ENCODE data around the gene EPC2.

EPC2 gene, protein sequence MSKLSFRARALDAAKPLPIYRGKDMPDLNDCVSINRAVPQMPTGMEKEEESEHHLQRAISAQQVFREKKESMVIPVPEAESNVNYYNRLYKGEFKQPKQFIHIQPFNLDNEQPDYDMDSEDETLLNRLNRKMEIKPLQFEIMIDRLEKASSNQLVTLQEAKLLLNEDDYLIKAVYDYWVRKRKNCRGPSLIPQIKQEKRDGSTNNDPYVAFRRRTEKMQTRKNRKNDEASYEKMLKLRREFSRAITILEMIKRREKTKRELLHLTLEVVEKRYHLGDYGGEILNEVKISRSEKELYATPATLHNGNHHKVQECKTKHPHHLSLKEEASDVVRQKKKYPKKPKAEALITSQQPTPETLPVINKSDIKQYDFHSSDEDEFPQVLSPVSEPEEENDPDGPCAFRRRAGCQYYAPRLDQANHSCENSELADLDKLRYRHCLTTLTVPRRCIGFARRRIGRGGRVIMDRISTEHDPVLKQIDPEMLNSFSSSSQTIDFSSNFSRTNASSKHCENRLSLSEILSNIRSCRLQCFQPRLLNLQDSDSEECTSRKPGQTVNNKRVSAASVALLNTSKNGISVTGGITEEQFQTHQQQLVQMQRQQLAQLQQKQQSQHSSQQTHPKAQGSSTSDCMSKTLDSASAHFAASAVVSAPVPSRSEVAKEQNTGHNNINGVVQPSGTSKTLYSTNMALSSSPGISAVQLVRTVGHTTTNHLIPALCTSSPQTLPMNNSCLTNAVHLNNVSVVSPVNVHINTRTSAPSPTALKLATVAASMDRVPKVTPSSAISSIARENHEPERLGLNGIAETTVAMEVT

DNA sequence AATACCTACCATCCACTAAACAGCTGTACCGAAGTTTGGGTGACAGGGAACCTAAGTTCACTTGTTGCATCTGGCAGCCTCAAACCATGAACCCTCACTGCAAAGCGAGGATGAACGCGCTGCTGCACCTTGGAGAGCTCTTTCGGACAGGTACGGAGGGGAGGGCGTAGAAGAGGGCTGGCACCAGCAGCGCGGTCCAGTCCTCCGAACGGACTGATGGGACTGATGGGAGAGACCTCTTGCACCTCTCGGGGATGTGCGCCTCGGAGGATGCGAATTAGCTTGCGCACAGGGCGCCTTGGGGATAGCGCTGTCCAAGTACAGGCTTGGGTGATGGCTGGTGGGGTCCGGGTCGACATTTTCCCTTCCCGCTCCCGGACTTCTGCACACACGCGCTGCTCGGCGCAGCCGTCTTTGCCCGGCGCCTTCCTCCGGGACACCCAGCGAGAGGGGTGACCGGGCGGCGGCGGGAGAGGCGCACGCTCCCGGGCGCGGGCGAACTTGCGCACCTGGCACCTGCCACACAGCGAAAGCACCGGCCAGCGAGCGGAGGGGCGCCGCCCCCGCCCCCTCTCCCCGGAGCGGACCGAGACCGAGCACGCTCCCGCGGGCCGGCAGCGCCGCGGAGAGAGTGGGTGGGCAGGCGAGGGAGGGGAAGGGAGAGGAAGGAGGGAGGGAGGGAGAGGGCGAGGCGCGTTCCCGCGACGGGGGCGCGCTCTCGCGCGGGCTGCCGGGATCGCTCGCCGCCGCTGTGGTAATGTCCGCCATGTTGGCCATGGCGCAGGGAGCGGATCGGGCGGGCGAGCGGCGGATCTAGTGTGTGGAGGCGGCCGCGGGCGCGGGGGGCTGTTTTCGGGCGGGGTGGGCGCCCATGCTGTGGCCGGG, at the start of gene EPC2:
TSS of gene EPC2 (plus strand) at position 754 of the 885 bp plus-strand sequence. CDS start 267 bp downstream, outside the sequence.
- peak; percentile 55 to 60 for DNase-seq (ENCODE audit: low read depth in 2 of 2)

DNA sequence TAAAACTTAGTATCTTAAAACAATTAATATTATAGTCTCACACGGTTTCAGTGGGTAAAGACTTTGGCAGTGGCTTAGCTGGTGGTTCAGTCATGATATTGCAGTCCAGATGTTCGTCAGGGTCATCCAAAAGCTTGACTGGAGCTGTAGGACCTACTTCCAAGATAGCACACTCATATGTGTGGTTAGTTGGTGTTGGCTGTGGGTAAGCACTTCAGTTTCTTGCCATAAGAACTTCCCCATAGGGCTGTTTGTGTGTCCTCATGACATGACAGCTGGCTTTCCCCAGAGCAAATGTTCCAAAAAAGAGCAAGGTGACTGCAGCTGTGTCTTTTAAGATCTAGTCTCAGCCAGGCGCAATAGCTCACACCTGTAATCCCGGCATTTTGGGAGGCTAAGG, 48.5 kb upstream of the EPC2 start:
- no peak for DNase-seq (ENCODE audit: low read depth in 2 of 2)

DNA sequence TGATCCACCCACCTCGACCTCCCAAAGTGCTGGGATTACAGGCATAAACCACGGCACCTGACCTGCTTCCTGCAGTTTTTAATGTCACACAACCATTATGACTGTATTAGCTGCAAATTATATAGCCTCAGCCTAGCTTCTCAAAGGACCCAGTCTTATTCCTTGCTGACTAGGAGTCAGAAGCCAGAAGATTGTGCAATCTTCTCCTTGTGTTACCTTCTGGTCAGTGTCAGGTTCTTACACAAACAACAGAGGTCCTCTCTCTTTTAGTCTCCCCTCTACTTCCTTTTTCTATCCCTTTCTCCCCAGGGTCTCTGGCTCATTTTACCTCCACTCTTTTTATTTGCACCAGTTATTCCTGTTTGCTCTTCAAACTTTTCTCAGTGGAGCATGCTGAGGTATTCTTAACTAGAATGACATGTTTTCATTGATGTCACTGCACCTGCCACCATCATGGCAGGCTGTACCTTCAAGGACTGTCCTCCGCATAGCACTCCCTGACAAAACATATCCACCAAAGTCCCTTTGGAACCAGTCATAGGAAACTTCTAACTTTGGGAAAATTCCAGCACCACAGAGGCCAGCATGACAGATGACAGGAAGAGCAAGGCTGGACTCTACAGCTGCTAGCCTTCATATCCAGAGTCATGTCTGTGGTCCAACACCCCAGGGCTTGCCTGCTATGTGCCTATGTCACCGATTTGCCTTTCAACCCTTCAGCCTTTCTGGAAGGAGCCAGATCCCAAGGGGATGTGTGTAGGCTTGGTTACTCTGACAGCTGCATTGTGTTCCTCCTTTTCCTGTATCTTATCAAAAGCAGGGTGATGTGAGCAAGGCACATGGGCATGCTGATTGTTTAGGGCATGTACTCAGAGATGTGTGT, 45.2 kb upstream of the EPC2 start:
- no peak for DNase-seq (ENCODE audit: low read depth in 2 of 2)

DNA sequence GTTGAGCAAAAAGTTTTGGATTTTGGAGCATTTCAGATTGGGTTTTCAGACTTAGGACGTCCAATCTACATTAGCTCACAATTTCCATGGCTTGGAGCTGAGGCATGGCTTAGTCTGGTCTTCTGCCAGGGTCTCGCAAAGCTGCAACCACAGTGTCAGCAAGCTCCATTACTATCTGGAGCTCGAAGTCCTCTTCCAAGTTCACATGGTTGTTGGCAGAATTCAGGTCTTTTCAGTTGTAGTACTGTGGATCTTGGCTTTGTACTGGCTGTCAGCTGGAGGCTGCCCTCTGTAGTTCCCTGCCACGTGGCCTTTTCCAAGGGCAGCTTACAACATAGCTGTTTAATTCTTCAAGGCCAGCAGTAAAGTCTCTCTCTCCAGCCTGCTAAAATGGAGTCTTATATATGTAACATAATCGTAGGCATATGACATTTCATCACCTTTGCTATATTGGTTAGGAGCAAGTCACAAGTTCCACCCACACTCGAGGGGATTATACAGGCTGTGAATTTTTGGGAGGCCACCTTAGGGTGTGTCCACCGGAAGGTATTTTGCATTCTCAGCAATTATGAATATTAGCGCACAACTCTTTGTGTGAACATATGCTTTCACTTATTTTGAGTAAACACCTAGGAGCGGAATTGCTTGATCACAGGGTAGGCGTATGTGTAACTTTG, 41.5 kb upstream of the EPC2 start:
- no peak for DNase-seq (ENCODE audit: low read depth in 2 of 2)

DNA sequence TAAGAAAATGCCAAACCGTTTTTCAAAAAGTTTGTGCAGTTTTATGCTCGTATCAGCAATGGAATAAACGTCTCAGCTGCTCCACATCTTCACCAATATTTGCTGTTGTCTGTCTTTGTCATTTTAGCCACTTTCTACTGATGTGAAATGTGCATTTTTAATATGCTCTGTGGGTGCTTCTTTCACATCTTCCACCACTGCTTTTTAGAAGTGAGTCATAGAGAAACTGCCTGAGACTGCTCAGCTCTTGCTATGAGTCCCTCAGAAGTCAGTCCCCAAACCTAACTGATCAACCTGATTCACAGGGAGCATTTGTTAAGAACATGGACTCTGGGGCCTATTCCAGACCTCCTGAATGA, 41.0 kb upstream of the EPC2 start:
- DNase-seq (ENCODE audit: low read depth in 2 of 2) = no peak

DNA sequence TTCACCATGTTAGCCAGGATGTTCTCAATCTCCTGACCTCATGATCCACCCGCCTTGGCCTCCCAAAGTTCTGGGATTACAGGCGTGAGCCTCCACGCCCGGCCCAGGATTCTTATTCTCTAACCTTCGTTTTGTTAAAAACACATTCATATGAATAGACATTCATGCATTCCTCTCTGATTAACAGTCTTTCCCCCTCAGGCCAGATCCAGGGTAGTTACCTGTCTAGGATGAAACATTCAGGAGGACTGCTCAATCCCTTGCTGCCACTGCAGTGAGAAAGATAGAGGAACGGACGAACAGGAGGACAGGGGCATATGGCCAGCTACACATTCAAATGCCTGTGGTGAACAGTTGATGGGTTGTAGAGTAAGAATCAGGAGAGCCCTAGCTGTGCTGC, 39.6 kb upstream of the EPC2 start:
- DNase-seq (ENCODE audit: low read depth in 2 of 2) = no peak

DNA sequence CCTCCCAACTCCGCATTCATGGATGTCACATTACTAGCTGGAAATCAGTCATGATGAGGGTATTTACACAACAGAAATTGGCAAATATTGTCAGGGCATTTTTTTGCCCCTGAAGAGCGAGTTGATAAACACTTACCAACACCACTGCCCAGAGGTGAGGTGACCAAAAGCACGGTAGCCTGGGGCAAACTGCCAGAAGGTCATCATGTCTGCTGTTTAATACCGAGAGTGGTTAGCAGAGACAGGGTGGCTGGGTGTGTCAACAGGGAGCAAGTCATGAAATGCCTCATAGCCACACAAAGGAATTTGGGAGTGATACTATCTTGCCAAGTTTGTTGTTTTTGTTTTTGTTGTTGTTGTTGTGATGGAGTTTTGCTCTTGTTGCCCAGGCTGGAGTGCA, 37.0 kb upstream of the EPC2 start:
- DNase-seq (ENCODE audit: low read depth in 2 of 2) = no peak

DNA sequence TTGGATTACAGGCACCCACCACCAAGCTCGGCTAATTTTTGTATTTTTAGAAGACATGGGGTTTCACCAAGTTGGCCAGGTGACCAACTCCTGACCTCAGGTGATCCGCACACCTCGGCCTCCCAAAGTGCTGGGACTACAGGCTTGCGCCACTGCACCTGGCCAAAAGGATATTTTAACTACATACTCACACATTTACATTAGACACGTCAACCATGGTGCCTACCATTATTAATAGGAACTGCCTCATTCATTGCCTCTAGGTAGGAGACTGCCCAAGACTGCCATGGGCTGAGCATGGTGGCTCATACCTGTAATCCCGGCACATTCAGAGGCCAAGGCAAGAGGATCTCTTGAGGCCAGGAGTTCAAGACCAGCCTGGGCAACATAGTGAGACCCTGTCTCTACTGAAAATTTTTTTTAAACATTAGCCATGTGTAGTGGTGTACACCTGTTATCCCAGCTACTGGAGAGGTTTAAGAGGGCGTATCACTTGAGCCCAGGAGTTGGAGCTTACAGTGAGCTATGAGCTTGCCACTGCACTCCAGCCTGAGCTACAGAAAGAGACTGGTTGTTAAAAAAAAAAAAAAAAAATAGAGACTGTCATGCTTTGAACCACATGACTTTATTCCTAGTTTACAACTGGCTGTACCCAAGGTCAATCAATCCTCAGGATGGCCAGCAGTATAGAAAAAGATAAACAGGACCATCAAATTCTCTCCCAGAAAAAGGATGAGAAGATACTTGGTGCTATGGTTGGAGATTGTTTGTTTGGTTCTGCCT, 31.1 kb upstream of the EPC2 start:
- no peak for DNase-seq (ENCODE audit: low read depth in 2 of 2)

DNA sequence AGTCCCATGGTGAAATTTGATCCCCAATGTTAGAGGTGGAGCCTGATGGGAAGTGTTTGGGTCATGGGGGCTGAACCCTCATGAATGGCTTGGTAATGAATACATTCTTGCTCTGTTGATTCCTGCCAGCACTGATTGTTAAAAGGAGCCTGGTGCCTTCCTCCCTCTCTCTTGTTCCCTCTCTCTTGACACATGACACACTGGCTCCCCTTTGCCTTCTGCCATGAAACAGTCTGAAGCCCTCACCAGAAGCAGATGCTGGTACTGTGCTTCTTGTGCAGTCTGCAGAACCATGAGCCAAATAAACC, 30.6 kb upstream of the EPC2 start:
- no peak for DNase-seq (ENCODE audit: low read depth in 2 of 2)

DNA sequence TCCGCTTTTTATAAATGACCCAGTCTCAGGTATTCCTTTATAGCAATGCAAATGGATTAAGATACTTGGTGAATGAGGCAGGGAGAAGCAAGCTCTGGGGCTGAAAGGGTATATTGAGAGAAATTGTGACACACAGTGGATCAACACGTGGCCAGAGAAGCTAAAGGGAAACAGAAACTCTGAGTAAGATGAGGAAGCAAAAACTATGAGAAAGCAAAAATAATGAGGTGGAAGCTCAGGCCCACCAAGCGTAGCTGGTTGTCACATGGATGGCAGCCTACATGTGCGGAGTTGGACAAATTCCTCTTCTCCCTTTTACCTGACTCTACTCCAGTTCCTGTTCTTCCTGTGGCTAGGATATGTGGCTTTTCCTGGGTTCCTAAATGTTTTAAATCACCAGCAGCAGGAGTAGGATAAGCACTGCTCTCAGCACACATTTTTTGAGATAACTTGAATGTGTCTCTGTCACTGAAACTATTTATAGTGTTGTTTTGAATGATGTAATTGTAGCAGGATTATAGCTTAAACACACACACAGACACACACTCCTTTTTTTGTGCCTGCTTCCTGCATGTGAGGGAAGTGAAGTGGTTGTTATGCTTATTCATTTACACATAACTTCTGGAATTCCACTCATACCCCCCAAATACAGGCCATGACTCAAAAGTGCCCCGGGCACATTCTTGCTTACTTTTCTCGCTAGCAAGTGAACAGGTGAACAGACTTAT, 30.1 kb upstream of the EPC2 start:
- no peak for DNase-seq (ENCODE audit: low read depth in 2 of 2)

DNA sequence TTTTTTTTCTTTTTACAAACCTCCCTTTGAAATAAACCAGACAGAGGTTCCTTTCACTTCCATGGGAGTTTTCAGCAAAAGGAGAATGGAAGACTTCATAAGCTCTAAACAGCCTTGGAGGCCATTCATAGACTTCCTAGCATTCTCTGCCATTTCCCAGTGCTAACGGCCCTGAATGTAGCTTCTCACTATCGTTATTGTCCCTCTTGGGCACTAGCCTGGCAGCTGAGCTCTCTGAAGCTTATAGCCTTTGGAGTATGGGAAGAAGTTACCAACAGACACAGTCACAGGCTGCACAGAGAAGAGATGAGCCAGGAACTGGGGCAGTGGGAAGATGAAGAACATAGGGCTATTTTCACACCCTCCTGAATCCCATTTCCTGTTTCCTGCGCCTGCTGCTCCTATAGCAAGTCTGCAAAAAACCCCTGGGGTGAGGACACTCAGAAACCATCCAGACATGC, 29.1 kb upstream of the EPC2 start:
- DNase-seq (ENCODE audit: low read depth in 2 of 2) = no peak

DNA sequence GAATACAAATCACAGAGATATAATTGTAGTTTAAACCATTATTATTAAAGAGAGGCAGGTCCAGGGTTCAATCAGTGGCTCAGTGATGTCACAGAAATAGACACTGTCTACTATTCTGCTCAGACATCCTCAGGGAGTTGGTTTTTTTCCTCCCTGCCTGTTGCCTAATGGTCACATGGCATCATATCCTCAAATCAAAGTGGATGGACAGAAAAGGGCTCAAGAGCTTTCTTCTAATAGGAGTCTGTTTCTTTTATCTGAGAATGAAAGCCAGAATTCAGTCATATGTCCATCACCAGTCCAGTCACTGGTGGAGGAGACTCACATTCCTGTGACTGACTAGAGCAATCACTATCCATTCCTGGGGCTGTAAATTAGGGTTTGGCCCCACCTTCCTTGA, 27.9 kb upstream of the EPC2 start:
- no peak for DNase-seq (ENCODE audit: low read depth in 2 of 2)

DNA sequence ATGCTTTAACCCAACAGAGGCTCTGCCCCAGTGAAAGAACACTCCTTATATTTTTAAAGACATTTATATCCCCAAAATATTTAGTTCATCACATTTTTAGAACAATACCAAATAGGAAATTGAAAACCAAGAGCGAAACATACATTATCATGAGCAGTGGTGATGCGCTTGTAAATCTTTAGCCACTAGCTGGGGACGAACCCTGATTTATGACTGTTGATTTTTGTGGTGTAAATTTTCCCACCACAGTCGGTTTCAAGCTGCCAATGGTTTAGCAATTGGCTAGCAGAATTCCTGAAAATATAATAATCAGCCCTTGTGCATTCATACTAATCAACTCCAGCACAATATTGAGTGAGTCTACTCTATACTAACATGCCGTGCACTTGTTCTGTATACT, 27.3 kb upstream of the EPC2 start:
- no peak for DNase-seq (ENCODE audit: low read depth in 2 of 2)

DNA sequence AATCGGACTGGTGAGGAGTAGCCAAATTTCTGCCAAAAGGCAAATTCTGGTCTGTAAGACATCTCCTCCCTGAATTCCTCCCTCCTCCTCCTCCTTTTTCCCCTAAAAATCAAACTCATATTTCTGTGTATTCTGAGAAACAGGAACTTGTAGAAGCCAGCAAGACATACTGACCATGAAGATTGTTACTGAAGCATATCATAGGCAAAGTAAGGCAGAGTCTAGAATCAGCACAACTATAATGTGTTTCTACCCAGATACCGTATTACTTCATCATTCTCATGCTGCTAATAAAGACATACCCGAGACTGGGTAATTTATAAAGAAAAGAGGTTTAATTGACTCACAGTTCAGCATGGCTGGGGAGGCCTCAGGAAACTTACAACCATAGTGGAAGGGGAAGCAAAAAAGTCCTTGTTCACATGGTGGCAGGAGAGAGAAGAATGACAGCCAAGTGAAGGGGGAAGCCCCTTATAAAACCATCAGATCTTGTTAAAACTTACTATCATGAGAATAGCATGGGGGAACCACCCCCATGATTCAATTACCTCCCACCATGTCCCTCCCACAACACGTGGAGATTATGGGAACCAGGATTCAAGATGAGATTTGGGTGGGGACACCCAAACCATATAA, 24.9 kb upstream of the EPC2 start:
- DNase-seq (ENCODE audit: low read depth in 2 of 2) = no peak

DNA sequence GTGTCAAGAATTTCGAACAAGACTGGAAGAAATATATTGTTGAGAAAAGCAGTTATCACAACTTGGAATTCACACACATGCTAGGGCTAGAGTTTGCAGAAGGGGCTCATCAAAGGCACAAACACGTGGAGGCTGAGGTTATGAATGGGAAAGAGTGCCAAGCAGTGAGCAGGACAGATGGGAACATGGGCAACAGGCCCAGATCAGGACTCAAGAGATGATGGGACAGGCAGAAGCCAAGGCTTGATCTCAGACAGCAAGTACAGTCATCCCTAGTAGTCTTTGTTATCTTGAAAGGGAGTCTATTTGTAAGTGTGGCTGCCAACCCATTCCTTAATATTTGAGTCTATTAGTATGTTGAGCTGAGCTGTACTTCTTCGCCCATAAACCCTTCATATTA, 22.2 kb upstream of the EPC2 start:
- no peak for DNase-seq (ENCODE audit: low read depth in 2 of 2)

DNA sequence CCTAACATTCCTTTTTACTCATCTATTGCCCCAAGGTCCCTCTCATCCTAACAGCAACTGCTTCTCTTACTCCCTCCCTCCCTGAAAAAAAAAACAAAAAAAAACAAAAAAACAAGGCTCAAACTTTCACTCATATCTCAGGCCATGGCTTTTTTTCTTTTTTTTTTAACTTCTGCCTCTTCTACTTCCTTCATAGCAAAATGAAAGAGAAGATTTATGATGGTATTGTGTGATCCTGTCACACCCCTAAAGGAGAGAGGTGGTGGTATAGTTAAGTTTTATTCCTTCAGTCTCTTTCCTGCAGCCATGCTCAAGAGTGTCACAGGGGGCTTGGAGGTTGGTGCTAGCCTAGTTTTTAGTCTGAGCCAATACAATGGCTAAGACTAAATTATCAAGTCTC, 21.5 kb upstream of the EPC2 start:
- DNase-seq (ENCODE audit: low read depth in 2 of 2) = no peak

DNA sequence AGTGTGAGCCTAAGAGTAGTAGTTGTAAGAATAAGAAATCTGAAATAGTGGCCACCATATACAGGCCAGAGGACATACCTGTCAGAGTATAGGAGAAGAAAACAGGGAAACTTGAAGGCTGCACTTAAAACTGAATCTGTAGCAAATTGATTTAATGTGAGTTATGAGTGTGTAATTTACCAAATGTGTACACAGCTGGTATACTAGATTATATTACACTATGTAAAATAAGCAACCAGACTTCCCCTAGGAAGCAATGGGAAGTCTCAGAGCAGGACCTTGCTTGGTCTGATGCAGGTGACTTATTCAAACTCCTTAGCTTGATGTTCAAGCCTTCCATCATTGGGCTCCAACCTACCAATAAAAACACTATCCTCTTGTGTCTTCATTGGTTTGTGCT, 17.3 kb upstream of the EPC2 start:
- no peak for DNase-seq (ENCODE audit: low read depth in 2 of 2)

DNA sequence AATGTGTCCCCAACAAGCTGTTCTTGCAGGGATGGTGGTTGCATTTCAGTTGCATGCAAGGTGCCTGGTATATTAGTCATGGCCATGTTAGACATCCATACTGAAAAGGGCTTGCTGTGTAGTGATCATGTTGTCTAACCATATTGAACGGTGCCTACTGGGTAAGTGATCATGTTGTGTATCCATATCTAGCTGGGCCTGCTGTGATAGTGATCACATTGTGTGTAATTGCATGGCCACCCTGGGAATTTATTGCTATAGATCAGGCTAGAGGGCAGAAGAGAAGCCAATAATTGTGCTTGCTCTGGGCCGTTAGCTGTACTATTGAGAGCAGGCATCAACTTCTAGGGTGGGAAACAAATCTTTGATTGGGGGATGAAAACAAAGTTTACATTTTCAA, 9.8 kb upstream of the EPC2 start:
- no peak for DNase-seq (ENCODE audit: low read depth in 2 of 2)

DNA sequence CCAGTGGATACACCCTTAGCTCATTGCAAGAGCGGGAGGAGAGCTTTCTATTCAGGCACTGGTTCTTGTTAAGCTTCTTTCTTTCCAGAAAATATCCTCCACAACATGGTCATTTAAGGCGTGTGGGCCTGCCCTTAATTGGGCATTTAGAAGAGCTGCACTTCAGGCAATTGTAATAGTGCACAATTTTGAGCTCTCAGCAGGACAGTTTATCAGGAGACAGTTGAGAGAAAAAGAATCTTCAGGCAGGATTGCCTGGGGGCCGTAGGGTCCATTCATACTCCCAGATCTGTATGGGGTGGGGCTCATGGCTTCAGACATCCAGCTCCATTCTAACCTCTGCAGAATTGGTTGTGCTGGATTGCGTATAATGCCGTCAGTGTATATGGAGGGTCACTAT, 6.0 kb upstream of the EPC2 start:
- no peak for DNase-seq (ENCODE audit: low read depth in 2 of 2)

All from fibroblast of skin of left biceps (primary cell).